HEK293T (cell line): ENCODE measurements around the gene PGGHG.
A peak's percentile ranks its signal among the peaks of the same experiment; 100 is the strongest.

Experiments used
- CTCF ChIA-PET: fragments of 350-600 bp; formaldehyde crosslinking; extraction: SDS; loops from one replicate; lab custom pipeline; 2021; ENCODE audit warnings: antibody characterized with exemption, inconsistent platforms; lab: Yijun Ruan, JAX
- POLR2A ChIA-PET: fragments of 350-600 bp; formaldehyde crosslinking; extraction: SDS; loops from one replicate; lab custom pipeline; 2020; ENCODE audit warnings: antibody characterized with exemption, inconsistent platforms; lab: Yijun Ruan, JAX
- DNase-seq: peaks from one replicate; pipeline ENCODE4 v3.0.0; 2012; ENCODE audit warnings: mixed read lengths; ENCODE audit errors: extremely low spot score
- ARNT ChIP-seq: fragments of 450-650 bp; IDR thresholded peaks from 2 replicates; pipeline ENCODE4 v1.6.1; 2017; ENCODE audit warnings: mild to moderate bottlenecking
- BHLHE40 ChIP-seq: fragments of 450-650 bp; IDR thresholded peaks from 2 replicates; pipeline ENCODE4 v1.6.1; 2016; ENCODE audit warnings: mild to moderate bottlenecking, moderate library complexity, borderline replicate concordance
- CTBP1 ChIP-seq: fragments of 450-650 bp; IDR thresholded peaks from 2 replicates; pipeline ENCODE4 v1.6.1; 2016; ENCODE audit warnings: borderline replicate concordance
- ELF4 ChIP-seq: fragments of 450-650 bp; IDR thresholded peaks from 2 replicates; pipeline ENCODE4 v1.6.1; 2017; ENCODE audit warnings: antibody characterized with exemption
- FOXA1 ChIP-seq: fragments of 450-650 bp; IDR thresholded peaks from 2 replicates; pipeline ENCODE4 v1.6.1; 2016; ENCODE audit warnings: mild to moderate bottlenecking
- FOXK2 ChIP-seq: fragments of 450-650 bp; IDR thresholded peaks from 2 replicates; pipeline ENCODE4 v1.6.1; 2016; ENCODE audit warnings: mild to moderate bottlenecking
- FOXM1 ChIP-seq: fragments of 450-650 bp; IDR thresholded peaks from 2 replicates; pipeline ENCODE4 v1.6.1; 2017; ENCODE audit warnings: mild to moderate bottlenecking, borderline replicate concordance
- HDGF ChIP-seq: fragments of 450-650 bp; IDR thresholded peaks from 2 replicates; pipeline ENCODE4 v1.6.1; 2017; ENCODE audit warnings: antibody characterized with exemption, borderline replicate concordance
- L3MBTL2 ChIP-seq: fragments of 450-650 bp; conservative IDR thresholded peaks from 2 replicates; pipeline ENCODE4 v1.6.1; 2016; ENCODE audit warnings: mild to moderate bottlenecking
- LEF1 ChIP-seq: fragments of 450-650 bp; IDR thresholded peaks from 2 replicates; pipeline ENCODE4 v1.6.1; 2017; ENCODE audit warnings: mild to moderate bottlenecking, borderline replicate concordance
- NFRKB ChIP-seq: fragments of 450-650 bp; IDR thresholded peaks from 2 replicates; pipeline ENCODE4 v1.6.1; 2016; ENCODE audit warnings: mild to moderate bottlenecking, moderate library complexity
- SP1 ChIP-seq: fragments of 450-650 bp; IDR thresholded peaks from 2 replicates; pipeline ENCODE4 v1.6.1; 2017
- SUZ12 ChIP-seq: fragments of 450-650 bp; IDR thresholded peaks from 2 replicates; pipeline ENCODE4 v1.6.1; 2016; ENCODE audit warnings: mild to moderate bottlenecking
- TARDBP ChIP-seq: fragments of 450-650 bp; IDR thresholded peaks from 2 replicates; pipeline ENCODE4 v1.6.1; 2016
- ZNF384 ChIP-seq: fragments of 450-650 bp; IDR thresholded peaks from 2 replicates; pipeline ENCODE4 v1.6.1; 2016
- TF ChIP-seq, protein P1 (sequence below): fragments of 450-650 bp; IDR thresholded peaks from 2 replicates; pipeline ENCODE4 v1.6.1; 2016

PGGHG gene

DNA sequence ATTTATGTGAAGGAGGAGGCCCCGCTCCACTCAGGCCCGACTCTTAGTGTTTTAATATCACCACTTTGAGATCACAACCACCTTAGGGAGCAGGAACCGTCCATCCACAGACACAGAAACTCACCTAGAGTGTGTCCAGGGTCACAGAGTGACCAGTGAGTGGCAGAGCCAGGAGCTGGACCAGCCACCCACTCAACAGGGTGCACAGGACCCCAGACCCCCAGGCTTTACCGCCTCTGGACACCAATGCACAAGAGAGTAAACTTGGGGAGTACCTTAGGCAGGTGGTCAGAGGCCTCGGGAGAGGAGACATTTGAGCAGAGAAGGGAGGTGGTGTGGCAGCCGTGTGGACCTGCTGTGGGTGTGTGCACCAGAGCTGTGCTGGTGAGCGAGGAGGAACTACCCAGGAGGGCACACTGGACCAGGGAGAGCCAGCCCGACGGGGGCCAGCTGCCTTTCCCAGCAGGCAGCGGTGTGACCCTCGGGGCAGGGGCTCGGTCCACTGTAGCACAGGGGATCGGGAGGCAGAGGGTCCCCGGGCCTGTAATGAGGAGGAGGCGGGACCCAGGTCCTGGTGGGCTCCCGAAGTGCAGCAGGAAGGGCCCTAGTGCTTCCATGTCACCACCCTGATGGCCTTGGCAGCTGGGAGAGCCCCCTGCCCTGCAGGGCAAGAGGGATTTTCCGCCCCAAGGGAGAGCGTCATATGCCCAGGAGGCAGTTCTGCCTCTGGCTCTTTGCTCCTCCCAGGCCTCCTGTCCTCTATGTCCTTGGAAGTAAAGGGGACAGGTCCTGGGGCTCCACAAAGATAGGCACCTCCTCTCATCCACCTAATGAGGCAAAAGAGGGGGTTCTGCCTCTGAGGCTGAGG is 18.2 kb upstream of the PGGHG start:
- ChIA-PET CTCF (no interaction called here), POLR2A (no interaction called here)

GRCh38 chr11:271319-271715 is 17.6 kb upstream of the PGGHG start:
- DNase-seq, result no peak
- CTCF ChIA-PET, result interaction anchor here (1.5 kb wide), 1 partner anchor 21 kb away, joined by 4 read pairs; no protein-coding TSS in a partner anchor
- POLR2A ChIA-PET, result no interaction called here
- TF ChIP-seq SUZ12 (no peak), LEF1 (no peak), ELF4 (no peak), FOXK2 (no peak), FOXA1 (no peak), NFRKB (no peak), FOXM1 (no peak), HDGF (no peak), ARNT (no peak), TARDBP (no peak), L3MBTL2 (no peak), CTBP1 (no peak), BHLHE40 (no peak)

More for the DNA sequence above, 18.2 kb upstream of the PGGHG start:
- TF ChIP-seq, protein P1, sequence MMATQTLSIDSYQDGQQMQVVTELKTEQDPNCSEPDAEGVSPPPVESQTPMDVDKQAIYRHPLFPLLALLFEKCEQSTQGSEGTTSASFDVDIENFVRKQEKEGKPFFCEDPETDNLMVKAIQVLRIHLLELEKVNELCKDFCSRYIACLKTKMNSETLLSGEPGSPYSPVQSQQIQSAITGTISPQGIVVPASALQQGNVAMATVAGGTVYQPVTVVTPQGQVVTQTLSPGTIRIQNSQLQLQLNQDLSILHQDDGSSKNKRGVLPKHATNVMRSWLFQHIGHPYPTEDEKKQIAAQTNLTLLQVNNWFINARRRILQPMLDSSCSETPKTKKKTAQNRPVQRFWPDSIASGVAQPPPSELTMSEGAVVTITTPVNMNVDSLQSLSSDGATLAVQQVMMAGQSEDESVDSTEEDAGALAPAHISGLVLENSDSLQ, result 0 out of 2 replicates have a peak, but pooled peaks have one; percentile 16
- TF ChIP-seq BHLHE40 (no peak), FOXA1 (no peak), SUZ12 (no peak), CTBP1 (no peak)
- no peak for DNase-seq

DNA sequence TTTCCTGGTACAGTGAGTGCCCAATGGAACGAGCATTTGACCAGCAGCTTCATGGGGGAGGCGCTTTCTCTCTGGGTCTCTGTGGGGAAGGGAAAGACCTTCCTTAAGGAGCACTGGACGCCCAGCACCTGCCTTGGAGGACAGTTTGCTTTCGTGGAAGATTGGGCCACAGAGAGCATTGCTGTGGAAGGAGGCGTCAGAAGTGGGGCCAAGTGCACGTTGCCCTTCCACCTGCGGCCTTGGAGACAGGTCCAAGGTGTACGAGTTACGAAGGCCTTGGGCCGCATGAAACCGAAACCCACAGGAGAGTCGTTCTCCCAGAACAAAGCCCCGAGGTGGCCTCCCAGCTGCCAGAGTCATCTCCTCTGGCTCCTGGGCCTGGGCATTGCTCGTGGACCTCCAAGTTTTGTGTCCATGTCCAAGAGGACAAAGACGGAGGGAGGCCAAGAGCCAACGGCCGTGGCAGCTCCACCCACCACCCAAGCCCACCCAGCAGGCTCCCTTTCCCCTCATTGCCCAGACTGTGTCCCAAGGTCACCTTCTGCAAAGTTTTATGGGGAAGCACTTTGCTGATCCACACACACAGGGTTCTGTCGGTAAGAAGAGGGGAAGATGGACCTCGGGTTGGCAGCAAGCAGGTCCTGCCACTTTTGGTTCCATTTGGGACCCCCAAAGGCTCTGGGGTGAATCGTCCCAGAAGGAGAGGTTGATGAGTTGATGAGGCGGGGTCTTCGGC is 16.6 kb upstream of the PGGHG start:
- CTCF ChIA-PET, result interaction anchor here (1.5 kb wide), 1 partner anchor 22 kb away, joined by 4 read pairs; no protein-coding TSS in a partner anchor
- TF ChIP-seq ARNT (no peak), L3MBTL2 (no peak), CTBP1 (no peak), HDGF (no peak), NFRKB (no peak), BHLHE40 (no peak), FOXM1 (no peak), FOXA1 (no peak), LEF1 (no peak), SP1 (no peak)
- TF ChIP-seq, protein P1, result no peak
- no peak for DNase-seq
- POLR2A ChIA-PET, result no interaction called here

DNA sequence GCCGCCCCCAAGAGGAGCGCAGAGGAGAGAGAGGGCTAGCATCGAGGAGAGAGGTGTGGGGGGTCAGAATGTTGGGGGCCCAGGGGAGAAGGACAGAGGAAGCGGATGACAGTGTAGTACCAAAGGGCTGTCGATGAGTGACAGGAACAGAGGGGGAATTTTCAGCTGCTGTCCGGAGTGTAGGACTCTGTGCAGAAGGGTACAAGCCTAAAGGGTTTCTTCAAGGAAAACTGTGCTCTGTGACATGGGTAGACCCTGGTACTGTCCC is 16.1 kb upstream of the PGGHG start:
- ChIA-PET CTCF (interaction anchor here (1.5 kb wide), 1 partner anchor 22 kb away, joined by 4 read pairs; no protein-coding TSS in a partner anchor), POLR2A (no interaction called here)
- TF ChIP-seq LEF1, result no peak
- TF ChIP-seq ZNF384, result no peak
- TF ChIP-seq ELF4, result no peak
- no peak for TF ChIP-seq BHLHE40
- TF ChIP-seq FOXA1, result no peak
- no peak for TF ChIP-seq ARNT
- TF ChIP-seq, protein P1, result no peak
- TF ChIP-seq CTBP1, result no peak
- TF ChIP-seq SUZ12, result no peak
- TF ChIP-seq FOXM1, result no peak
- no peak for TF ChIP-seq L3MBTL2
- no peak for TF ChIP-seq SP1
- TF ChIP-seq TARDBP, result no peak
- no peak for TF ChIP-seq HDGF
- no peak for TF ChIP-seq NFRKB
- TF ChIP-seq FOXK2, result no peak
- DNase-seq, result no peak

GRCh38 chr11:276219-276618 is 12.7 kb upstream of the PGGHG start:
- POLR2A ChIA-PET, result no interaction called here
- TF ChIP-seq FOXK2 (no peak), ARNT (no peak), ELF4 (no peak), BHLHE40 (no peak), HDGF (no peak), FOXM1 (no peak), FOXA1 (no peak), SP1 (no peak), L3MBTL2 (no peak), ZNF384 (no peak), TARDBP (no peak), NFRKB (no peak)
- TF ChIP-seq, protein P1, result no peak
- CTCF ChIA-PET, result no interaction called here
- DNase-seq, result no peak
